PC-9 (cell line): ENCODE data around the gene RAB11A. TPM values are rescaled to one million over a fixed set of nuclear protein-coding genes. Genes with fewer than 3 reads are reported as not detected.

Experiments used
- BruUV-seq: library from RNA; stranded (reverse); fragments of 400-500 nt; replicated peaks from 2 replicates; lab custom pipeline; 2021; lab: Mats Ljungman, UMichigan
- CTCF ChIA-PET: fragments of 300-600 bp; sonication (Branson Sonifier 250); formaldehyde crosslinking; loops from one replicate; lab custom pipeline; 2022; ENCODE audit warnings: antibody characterized with exemption; lab: Charles Lee
- POLR2A ChIA-PET: fragments of 300-600 bp; sonication (Branson Sonifier 250); formaldehyde crosslinking; loops from one replicate; lab custom pipeline; 2022; ENCODE audit warnings: antibody characterized with exemption; ENCODE audit not compliant: unreplicated experiment; lab: Charles Lee
- DNase-seq, 2 experiments: peaks; one replicate each; pipeline versions ENCODE4 v3.0.0 to v3.0.0-alpha.2; 2015 to 2022; ENCODE audit warnings: mixed read lengths in 1 of 2
- H2AFZ ChIP-seq: fragments of 200-600 bp; sonication (generic); 2 replicates; pipeline ENCODE4 v1.8.1; 2017; ENCODE audit warnings: antibody characterized with exemption
- H3F3A ChIP-seq: fragments of 200-600 bp; sonication (generic); 2 replicates; pipeline ENCODE4 v1.8.1; 2017; ENCODE audit warnings: antibody characterized with exemption, mild to moderate bottlenecking, low read depth; ENCODE audit not compliant: insufficient read depth
- H3K27ac ChIP-seq: fragments of 200-600 bp; sonication (generic); 2 replicates; pipeline ENCODE4 v1.6.1; 2016; ENCODE audit warnings: mixed run types
- H3K27me3 ChIP-seq: fragments of 200-600 bp; sonication (generic); 2 replicates; pipeline ENCODE4 v1.6.1; 2016; ENCODE audit warnings: low read depth, mixed run types; ENCODE audit not compliant: insufficient read depth
- H3K36me3 ChIP-seq: fragments of 200-600 bp; sonication (generic); 2 replicates; pipeline ENCODE4 v1.6.1; 2016; ENCODE audit warnings: low read depth, mixed run types
- H3K4me1 ChIP-seq: fragments of 200-600 bp; sonication (generic); replicated peaks from 2 replicates; pipeline ENCODE4 v1.6.1; 2016; ENCODE audit warnings: mixed run types; ENCODE audit not compliant: insufficient read depth
- H3K4me2 ChIP-seq: fragments of 200-600 bp; sonication (generic); 2 replicates; pipeline ENCODE4 v1.6.1; 2017; ENCODE audit warnings: mixed run types
- H3K4me3 ChIP-seq: fragments of 200-600 bp; sonication (generic); 2 replicates; pipeline ENCODE4 v1.6.1; 2016; ENCODE audit warnings: mixed run types
- H3K79me2 ChIP-seq: fragments of 200-600 bp; sonication (generic); 2 replicates; pipeline ENCODE4 v1.6.1; 2017; ENCODE audit warnings: low read depth, mixed run types
- H3K9me2 ChIP-seq: fragments of 200-600 bp; sonication (generic); 2 replicates; pipeline ENCODE4 v1.8.1; 2017; ENCODE audit warnings: mild to moderate bottlenecking; ENCODE audit not compliant: insufficient read depth
- H3K9me3 ChIP-seq: fragments of 200-600 bp; sonication (generic); 2 replicates; pipeline ENCODE4 v1.8.1; 2016; ENCODE audit warnings: low read depth; ENCODE audit not compliant: insufficient read depth
- H4K20me1 ChIP-seq: fragments of 200-600 bp; sonication (generic); 2 replicates; pipeline ENCODE4 v1.8.1; 2017; ENCODE audit not compliant: insufficient read depth
- EZH2 ChIP-seq: fragments of 200-600 bp; sonication (generic); IDR thresholded peaks from 2 replicates; pipeline ENCODE4 v1.8.0; 2017; ENCODE audit warnings: antibody characterized with exemption, low read depth
- intact Hi-C: fragments of 100-400 bp; cut with micrococcal nuclease; formaldehyde crosslinking; loops from one replicate; pipeline ENCODE4 v1.10.0; 2022; ENCODE audit not compliant: unreplicated experiment
- total RNA-seq: library from RNA; stranded (reverse); gene quantifications from 2 replicates; pipeline ENCODE4 v1.2.3, GENCODE V29; 2021
- TF ChIP-seq, protein P1 (sequence below): fragments of 200-600 bp; sonication (generic); conservative IDR thresholded peaks from 2 replicates; pipeline ENCODE4 v1.6.1; 2017; ENCODE audit warnings: mixed run types, antibody characterized with exemption, mild to moderate bottlenecking, moderate library complexity

The RAB11A gene
- total RNA-seq, 1 experiment from 2014 or later = 233 TPM

DNA sequence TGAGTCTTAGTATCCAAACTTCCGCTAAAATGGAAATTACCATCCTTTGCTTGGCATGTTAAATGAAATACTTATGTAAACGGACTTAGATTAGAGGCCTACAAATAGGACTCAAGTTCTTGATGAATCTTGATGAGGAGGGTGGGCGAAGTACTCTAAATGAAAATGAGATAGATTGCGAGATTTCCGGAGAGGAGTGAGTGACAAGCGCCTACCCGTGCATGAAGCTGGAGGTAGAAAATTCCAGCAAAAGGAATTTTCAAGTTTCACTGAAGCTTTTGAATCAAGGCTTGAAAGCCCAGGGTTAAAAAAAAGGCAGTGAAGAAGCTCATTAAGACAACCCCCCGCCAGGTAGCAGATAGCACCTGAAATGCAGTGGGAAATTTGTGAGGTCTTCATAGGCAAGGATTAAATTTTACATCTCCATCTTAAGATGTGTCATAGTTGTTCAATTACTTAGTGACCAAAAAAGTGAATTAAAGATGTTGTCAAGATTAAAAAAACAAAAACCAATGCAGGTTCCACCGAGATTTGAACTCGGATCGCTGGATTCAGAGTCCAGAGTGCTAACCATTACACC lies 655 bp upstream of the RAB11A start:
- Histone ChIP-seq H3K79me2 (peaks cover 42% of the 10 kb centered on the region), H3F3A (peaks cover 20% of the 10 kb centered on the region), H3K27ac (peak overlapping the region; percentile 85), H3K4me2 (peak overlapping the region; percentile 97), H3K4me1 (peaks cover 21% of the 10 kb centered on the region; the same call in 1 of the 2 replicates), H3K4me3 (peak overlapping the region; percentile 96; the same call in 1 of the 2 replicates), H2AFZ (peak overlapping the region; percentile 97), H3K27me3 (no peaks in the 10 kb centered on the region), H4K20me1 (peaks cover 15% of the 10 kb centered on the region), H3K9me2 (no peaks in the 10 kb centered on the region), H3K9me3 (no peaks in the 10 kb centered on the region), H3K36me3 (no peaks in the 10 kb centered on the region)
- POLR2A ChIA-PET = interaction anchor here (0.7 kb wide), 1 partner anchor 38 kb away, joined by 3 read pairs; no protein-coding TSS in a partner anchor
- no peak for DNase-seq
- TF ChIP-seq, protein P1, sequence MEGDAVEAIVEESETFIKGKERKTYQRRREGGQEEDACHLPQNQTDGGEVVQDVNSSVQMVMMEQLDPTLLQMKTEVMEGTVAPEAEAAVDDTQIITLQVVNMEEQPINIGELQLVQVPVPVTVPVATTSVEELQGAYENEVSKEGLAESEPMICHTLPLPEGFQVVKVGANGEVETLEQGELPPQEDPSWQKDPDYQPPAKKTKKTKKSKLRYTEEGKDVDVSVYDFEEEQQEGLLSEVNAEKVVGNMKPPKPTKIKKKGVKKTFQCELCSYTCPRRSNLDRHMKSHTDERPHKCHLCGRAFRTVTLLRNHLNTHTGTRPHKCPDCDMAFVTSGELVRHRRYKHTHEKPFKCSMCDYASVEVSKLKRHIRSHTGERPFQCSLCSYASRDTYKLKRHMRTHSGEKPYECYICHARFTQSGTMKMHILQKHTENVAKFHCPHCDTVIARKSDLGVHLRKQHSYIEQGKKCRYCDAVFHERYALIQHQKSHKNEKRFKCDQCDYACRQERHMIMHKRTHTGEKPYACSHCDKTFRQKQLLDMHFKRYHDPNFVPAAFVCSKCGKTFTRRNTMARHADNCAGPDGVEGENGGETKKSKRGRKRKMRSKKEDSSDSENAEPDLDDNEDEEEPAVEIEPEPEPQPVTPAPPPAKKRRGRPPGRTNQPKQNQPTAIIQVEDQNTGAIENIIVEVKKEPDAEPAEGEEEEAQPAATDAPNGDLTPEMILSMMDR = no peak
- TF ChIP-seq EZH2 = no peak
- CTCF ChIA-PET = interaction anchor here (0.6 to 0.8 kb wide), 2 partner anchors 18 to 36 kb away, joined by 3 to 4 read pairs; no protein-coding TSS in a partner anchor
- BruUV-seq = TSS peak; percentile 76
- intact Hi-C loops = loop anchor here (1.0 to 2.0 kb wide), 3 partner anchors 36 to 257 kb away; partner anchors contain the start of genes DENND4A and INTS14

- intact Hi-C loops = loop anchor here (1.0 to 2.0 kb wide), 4 partner anchors 36 to 259 kb away; partner anchors contain the start of genes DENND4A and INTS14
- no peaks in the 10 kb centered on the region for H3K36me3 ChIP-seq
- H4K20me1 ChIP-seq = peaks cover 31% of the 10 kb centered on the region
- H3K9me2 ChIP-seq = no peaks in the 10 kb centered on the region
- H3K27me3 ChIP-seq = no peaks in the 10 kb centered on the region
- peaks cover 58% of the 10 kb centered on the region for H3K79me2 ChIP-seq
- TSS peak; percentile 30 for BruUV-seq
- peak overlapping the region; percentile 97 for H2AFZ ChIP-seq
- H3K4me1 ChIP-seq = peaks cover 21% of the 10 kb centered on the region; the same call in 1 of the 2 replicates
- peak overlapping the region; percentile 85 for H3K27ac ChIP-seq
- peak overlapping the region; percentile 97 for H3K4me2 ChIP-seq
- H3F3A ChIP-seq = peaks cover 20% of the 10 kb centered on the region
- H3K4me3 ChIP-seq = peak overlapping the region; percentile 96
- H3K9me3 ChIP-seq = no peaks in the 10 kb centered on the region
- ChIA-PET CTCF (interaction anchor here (0.5 to 0.6 kb wide), 3 partner anchors 32 to 696 kb away, joined by 3 to 7 read pairs (median 6); partner anchors contain the start of gene LCTL), POLR2A (interaction anchor here (0.5 to 1.3 kb wide), 9 partner anchors 37 to 584 kb away, joined by 3 to 6 read pairs (median 4); no protein-coding TSS in a partner anchor)
- DNase-seq = peak; percentile 62 to 75
- TF ChIP-seq EZH2 = no peak
- TF ChIP-seq, protein P1 = no peak
Observed at GRCh38 chr15:65869954-65870871, 922 bp downstream of the RAB11A start.
